K562 (cell line): ENCODE measurements around the gene SLC37A2. TPM values are rescaled to one million over a fixed set of nuclear protein-coding genes. Genes with fewer than 3 reads are reported as not detected.

Experiments
- ATAC-seq: fragments of 200-7000 bp; cut with Tn5 transposase; 3 replicates; pipeline ENCODE4 v1.9.1; 2020; ENCODE audit warnings: moderate library complexity
- BruUV-seq: library from RNA; stranded (reverse); fragments of 400-500 nt; replicated peaks from 2 replicates; lab custom pipeline; 2021; lab: Mats Ljungman, UMichigan
- CTCF ChIA-PET: fragments of 300-600 bp; formaldehyde crosslinking; extraction: SDS; loops from one replicate; lab custom pipeline; 2021; ENCODE audit warnings: low intra/inter-chr PET ratio; lab: Yijun Ruan, JAX
- POLR2A ChIA-PET: fragments of 300-600, 350-650 bp; sonication (Branson Sonifier 250); formaldehyde crosslinking; extraction: SDS; loops from one replicate; lab custom pipeline; 2021; ENCODE audit warnings: antibody characterized with exemption, inconsistent platforms; lab: Yijun Ruan, JAX
- DNase-seq, 4 experiments: peaks; one replicate each; pipeline versions ENCODE4 v3.0.0 to v3.0.0-alpha.2; 2011 to 2018; ENCODE audit warnings: low spot score in 3 of 4, mixed read lengths in 3 of 4; ENCODE audit errors: extremely low read depth in 1 of 4
- FAIRE-seq: peaks from 2 replicates; lab custom pipeline; 2011; peaks lifted over from hg19 to GRCh38; lab: Jason Lieb, UNC
- H2AFZ ChIP-seq: 2 replicates; pipeline ENCODE4 v1.6.0; 2011; ENCODE audit warnings: low read depth, low read length, control low read depth, inconsistent platforms
- H3K27ac ChIP-seq: fragments of 200-600 bp; 3 replicates; pipeline ENCODE4 v1.8.0; 2011; ENCODE audit warnings: low read depth, mild to moderate bottlenecking, control low read depth, inconsistent platforms, low read length, moderate library complexity, mixed read lengths; ENCODE audit errors: extremely low read depth
- H3K27me3 ChIP-seq, 2 experiments: fragments of 300-600 bp in 1 of 2; 2 replicates in 1 of 2; 3 replicates in 1 of 2; pipeline versions ENCODE4 v1.6.0 to v1.8.0; 2011; ENCODE audit warnings: inconsistent platforms in 2 of 2, low read length in 2 of 2, mild to moderate bottlenecking in 1 of 2, mixed read lengths in 1 of 2, moderate library complexity in 1 of 2; ENCODE audit not compliant: control insufficient read depth in 2 of 2, insufficient read depth in 2 of 2
- H3K36me3 ChIP-seq: fragments of 300-600 bp; 3 replicates; pipeline ENCODE4 v1.8.0; 2011; ENCODE audit warnings: mild to moderate bottlenecking, low read length, inconsistent platforms; ENCODE audit not compliant: control insufficient read depth, insufficient read depth
- H3K4me1 ChIP-seq, 2 experiments: fragments of 200-600 bp in 1 of 2; replicated peaks in 1 of 2; 2 replicates in 1 of 2; 3 replicates in 1 of 2; pipeline versions ENCODE4 v1.5.1 to v1.8.0; 2011; ENCODE audit warnings: inconsistent platforms in 2 of 2, low read length in 2 of 2, mild to moderate bottlenecking in 1 of 2, mixed read lengths in 1 of 2, moderate library complexity in 1 of 2; ENCODE audit not compliant: control insufficient read depth in 2 of 2, insufficient read depth in 2 of 2
- H3K4me2 ChIP-seq: 2 replicates; pipeline ENCODE4 v1.6.1; 2011; ENCODE audit warnings: low read length, control low read depth, inconsistent platforms, mixed read lengths; ENCODE audit not compliant: insufficient read depth
- H3K4me3 ChIP-seq: fragments of 200-600 bp; sonication (generic), shearing (Covaris generic); 2 replicates; pipeline ENCODE4 v1.5.1; 2016; ENCODE audit warnings: control low read depth, inconsistent platforms
- H3K79me2 ChIP-seq: fragments of 200-600 bp; 3 replicates; pipeline ENCODE4 v1.8.0; 2011; ENCODE audit warnings: low read length, inconsistent platforms; ENCODE audit not compliant: control insufficient read depth, insufficient read depth
- H3K9ac ChIP-seq, 2 experiments: 2 replicates each; pipeline versions ENCODE4 v1.6.0 to v1.6.1; 2011; ENCODE audit warnings: low read depth in 2 of 2, low read length in 2 of 2, control low read depth in 1 of 2, inconsistent platforms in 1 of 2, mild to moderate bottlenecking in 1 of 2, mixed read lengths in 1 of 2; ENCODE audit not compliant: insufficient read depth in 1 of 2
- H3K9me1 ChIP-seq: one replicate; pipeline ENCODE4 v1.6.0; 2011; ENCODE audit warnings: inconsistent platforms, mild to moderate bottlenecking, low read length, moderate library complexity; ENCODE audit not compliant: control insufficient read depth, insufficient read depth
- H3K9me3 ChIP-seq: replicated peaks from 2 replicates; pipeline ENCODE4 v1.5.1; 2011; ENCODE audit warnings: low read depth, low read length, inconsistent platforms; ENCODE audit not compliant: control insufficient read depth, insufficient read depth
- H4K20me1 ChIP-seq: replicated peaks from 2 replicates; pipeline ENCODE4 v1.6.1; 2011; ENCODE audit warnings: low read length, inconsistent platforms, mixed read lengths; ENCODE audit not compliant: control insufficient read depth, insufficient read depth
- BCLAF1 ChIP-seq, 2 experiments: fragments of 450-650 bp in 1 of 2; IDR thresholded peaks; 2 replicates each; pipeline ENCODE4 v1.6.1; 2011 to 2017; ENCODE audit warnings: low read depth in 2 of 2, antibody characterized with exemption in 1 of 2, borderline replicate concordance in 1 of 2, low read length in 1 of 2, mild to moderate bottlenecking in 1 of 2, mixed read lengths in 1 of 2; ENCODE audit not compliant: control insufficient read depth in 1 of 2
- CAMTA2 ChIP-seq: fragments of 250-450 bp; sonication (Bioruptor Pico); conservative IDR thresholded peaks from 2 replicates; pipeline ENCODE4 v1.5.1; 2022
- CLOCK ChIP-seq: fragments of 250-450 bp; sonication (Bioruptor Pico); IDR thresholded peaks from 2 replicates; pipeline ENCODE4 v1.4.0; 2020; ENCODE audit warnings: mild to moderate bottlenecking, moderate library complexity, borderline replicate concordance
- ERF ChIP-seq: fragments of 450-650 bp; formaldehyde crosslinking; IDR thresholded peaks from 2 replicates; pipeline ENCODE4 v1.4.0; 2020; ENCODE audit warnings: mild to moderate bottlenecking, mixed read lengths
- EZH2 ChIP-seq: IDR thresholded peaks from 2 replicates; pipeline ENCODE4 v1.6.1; 2012; ENCODE audit warnings: low read depth, mild to moderate bottlenecking, inconsistent platforms, low read length, borderline replicate concordance
- FOXJ2 ChIP-seq: fragments of 200-800 bp; sonication (Bioruptor generic); IDR thresholded peaks from 2 replicates; pipeline ENCODE4 v1.6.1; 2016; ENCODE audit warnings: missing genetic modification characterization, missing compliant biosample characterization
- FOXK1 ChIP-seq: sonication (generic); formaldehyde crosslinking; IDR thresholded peaks from 2 replicates; pipeline ENCODE4 v1.8.0; 2022; ENCODE audit warnings: missing genetic modification reagents, mild to moderate bottlenecking, borderline replicate concordance
- KLF1 ChIP-seq: fragments of 450-650 bp; IDR thresholded peaks from 2 replicates; pipeline ENCODE4 v1.6.1; 2016; ENCODE audit warnings: missing genetic modification characterization, missing compliant biosample characterization
- MAFK ChIP-seq: IDR thresholded peaks from 2 replicates; pipeline ENCODE4 v1.6.1; 2011; ENCODE audit warnings: low read length, improper control_type of control experiment
- NFIX ChIP-seq: fragments of 250-450 bp; sonication (Bioruptor Pico); IDR thresholded peaks from 2 replicates; pipeline ENCODE4 v1.4.0; 2020; ENCODE audit warnings: low read depth, mild to moderate bottlenecking, moderate library complexity
- NR2C2 ChIP-seq, 2 experiments: fragments of 200-800 bp in 1 of 2; sonication (Bioruptor generic) in 1 of 2; sonication (generic) in 1 of 2; formaldehyde crosslinking in 1 of 2; IDR thresholded peaks; 2 replicates each; pipeline versions ENCODE4 v1.6.1 to v1.8.0; 2016 to 2022; ENCODE audit warnings: mild to moderate bottlenecking in 1 of 2, missing compliant biosample characterization in 1 of 2, missing genetic modification characterization in 1 of 2, missing genetic modification reagents in 1 of 2
- RBM34 ChIP-seq: fragments of 200-400 bp; formaldehyde crosslinking; IDR thresholded peaks from 2 replicates; pipeline ENCODE4 v1.6.1; 2018; ENCODE audit warnings: low read length, borderline replicate concordance; ENCODE audit not compliant: insufficient read depth
- SOX6 ChIP-seq: fragments of 450-650 bp; IDR thresholded peaks from 2 replicates; pipeline ENCODE4 v1.6.1; 2014; ENCODE audit warnings: mild to moderate bottlenecking
- ZFP1 ChIP-seq: fragments of 450-650 bp; formaldehyde crosslinking; IDR thresholded peaks from 2 replicates; pipeline ENCODE4 v1.4.0; 2020; ENCODE audit warnings: mild to moderate bottlenecking, mixed read lengths
- ZNF24 ChIP-seq: fragments of 450-650 bp; IDR thresholded peaks from 2 replicates; pipeline ENCODE4 v1.6.1; 2016
- ZNF347 ChIP-seq: fragments of 450-650 bp; formaldehyde crosslinking; IDR thresholded peaks from 2 replicates; pipeline ENCODE4 v1.4.0; 2020; ENCODE audit warnings: low read depth, mild to moderate bottlenecking, moderate library complexity
- ZNF583 ChIP-seq: fragments of 250-450 bp; sonication (Bioruptor Pico); IDR thresholded peaks from 2 replicates; pipeline ENCODE4 v1.4.0; 2020
- ZNF699 ChIP-seq: fragments of 250-450 bp; sonication (Bioruptor Pico); IDR thresholded peaks from 2 replicates; pipeline ENCODE4 v1.8.0; 2021; ENCODE audit warnings: mild to moderate bottlenecking, moderate library complexity; ENCODE audit not compliant: insufficient replicate concordance
- ZNF780A ChIP-seq: fragments of 250-450 bp; sonication (Bioruptor Pico); IDR thresholded peaks from 2 replicates; pipeline ENCODE4 v1.5.0; 2021; ENCODE audit warnings: mild to moderate bottlenecking
- ZSCAN29 ChIP-seq: fragments of 450-650 bp; IDR thresholded peaks from 2 replicates; pipeline ENCODE4 v1.6.1; 2017
- WGBS: fragments of 100-300 bp; shearing (Covaris generic); methylation state at CpG from one replicate; pipeline ENCODE4 v1.1.6; 2016; ENCODE audit warnings: low coverage, mixed read lengths; ENCODE audit not compliant: insufficient coverage; ENCODE audit errors: missing lambda C conversion rate; 5-methylcytosine and 5-hydroxymethylcytosine counted together
- in situ Hi-C: fragments of 300-500 bp; cut with MboI; formaldehyde crosslinking; loops from 4 replicates; pipeline ENCODE4 v1.15.0; 2018; ENCODE audit warnings: inconsistent platforms, mixed read lengths
- intact Hi-C: fragments of 100-400 bp; cut with micrococcal nuclease; formaldehyde crosslinking; loops from 2 replicates; pipeline ENCODE4 v1.14.2; 2022
- polyA plus RNA-seq, 8 experiments: library from polyadenylated mRNA; depleted of rRNA in 4 of 8; stranded (reverse) in 5 of 8; unstranded in 3 of 8; fragments of >200 nt; fragmentation: Nextera tagmentation in 2 of 8; fragmentation: Illumina TruSeq in 1 of 8; extraction: Ambion mirVana in 2 of 8; extraction: Trizol in 1 of 8; gene quantifications; 2 replicates each; pipeline versions ENCODE4 v1.2.1 to v1.2.3, GENCODE V29; 2011 to 2014; ENCODE audit warnings: inconsistent platforms in 1 of 8, missing spikeins in 1 of 8
- total RNA-seq, 7 experiments: library from RNA; depleted of rRNA in 6 of 7; stranded (reverse); fragments of >200 nt in 6 of 7; fragmentation: Illumina TruSeq in 2 of 7; extraction: Trizol in 2 of 7; gene quantifications; 2 replicates each; pipeline versions ENCODE4 v1.2.1 to v1.2.3, GENCODE V29; 2011 to 2021; ENCODE audit warnings: low replicate concordance in 1 of 7

Gene SLC37A2
- total and polyA plus RNA-seq, 9 of the 15 experiments (the other 6 are each of a cell fraction or from before 2014, with no cell fraction given), result 0.01 to 1.2 (median 0.52) TPM

GRCh38 chr11:125082040-125082439 lies 18.9 kb downstream of the SLC37A2 start:
- POLR2A ChIA-PET, result no interaction called here
- in situ Hi-C loops (no loop called here), intact Hi-C loops (no loop called here)
- DNase-seq, result no peak
- Histone ChIP-seq H3K4me3 (no peak overlapping the region), H3K4me2 (no peak overlapping the region), H3K27me3 (no peaks in the 10 kb centered on the region), H4K20me1 (no peaks in the 10 kb centered on the region), H3K36me3 (no peaks in the 10 kb centered on the region), H3K9me3 (no peaks in the 10 kb centered on the region), H3K9ac (0 out of 4 replicates have a peak overlapping the region, but pooled peaks of 1 of the 2 experiments have one; percentile 33), H2AFZ (no peak overlapping the region)
- no peak for ATAC-seq
- BruUV-seq, result no TSS peak
- FAIRE-seq, result no peak
- WGBS, result 16% methylated on average over 5 of the region's 5 CpGs
- no peak for TF ChIP-seq ZNF24
- TF ChIP-seq ZNF699 (CRISPR knock-in tag), result no peak
- no peak for TF ChIP-seq CAMTA2 (CRISPR knock-in tag)
- TF ChIP-seq FOXJ2, result no peak
- no peak for TF ChIP-seq NFIX (CRISPR knock-in tag)
- TF ChIP-seq ZNF780A (CRISPR knock-in tag), result no peak
- TF ChIP-seq KLF1 (tag), result no peak
- no peak for TF ChIP-seq ERF (CRISPR knock-in tag)
- no peak for TF ChIP-seq RBM34
- TF ChIP-seq NR2C2 (CRISPR knock-in tag; IDR thresholded peaks at IDR 0.05), result no peak
- TF ChIP-seq NR2C2 (tag; IDR thresholded peaks at IDR 0.05), result no peak
- no peak for TF ChIP-seq ZFP1 (CRISPR knock-in tag)
- TF ChIP-seq ZSCAN29, result no peak
- TF ChIP-seq BCLAF1 (IDR thresholded peaks at IDR 0.05; ENCODE audit: borderline replicate concordance in 1 of 2, control insufficient read depth in 1 of 2, low read depth in 2 of 2, low read length in 1 of 2), result no peak
- no peak for TF ChIP-seq FOXK1 (CRISPR knock-in tag)
- TF ChIP-seq ZNF347 (CRISPR knock-in tag), result no peak
- TF ChIP-seq EZH2, result no peak
- TF ChIP-seq ZNF583 (CRISPR knock-in tag), result no peak
- no peak for TF ChIP-seq CLOCK (CRISPR knock-in tag)
- no peak for TF ChIP-seq MAFK
- no peak for TF ChIP-seq SOX6
- TF ChIP-seq, all 486 proteins: peak for 0
- peaks cover 0 to 5% of the 10 kb centered on the region in 2 experiments; a peak in 2 of 5 replicates for H3K4me1 ChIP-seq
- H3K79me2 ChIP-seq, result no peaks in the 10 kb centered on the region
- no peak overlapping the region for H3K27ac ChIP-seq
- CTCF ChIA-PET, result no interaction called here
- H3K9me1 ChIP-seq, result no peaks in the 10 kb centered on the region
